Activated naive CD8-positive, alpha-beta T cell treated with anti-CD3 and anti-CD28 coated beads for 36 hours (primary cell): Measurements from ENCODE around the gene PARVG. TPM values are rescaled to one million over a fixed set of nuclear protein-coding genes. Genes with fewer than 3 reads are reported as not detected.
A peak's percentile ranks its signal among the peaks of the same experiment; 100 is the strongest.

Experiments used
- DNase-seq: peaks from one replicate; pipeline ENCODE4 v3.0.0; 2021
- H3K27ac Mint-ChIP-seq: one replicate; pipeline ENCODE4 v1.8.0; 2022; ENCODE audit warnings: mild to moderate bottlenecking, moderate library complexity, mixed read lengths
- H3K27me3 Mint-ChIP-seq: one replicate; pipeline ENCODE4 v1.8.0; 2022; ENCODE audit warnings: mild to moderate bottlenecking, mixed read lengths
- H3K36me3 Mint-ChIP-seq: one replicate; pipeline ENCODE4 v1.8.0; 2021; ENCODE audit warnings: mild to moderate bottlenecking, mixed read lengths
- H3K4me1 Mint-ChIP-seq: one replicate; pipeline ENCODE4 v1.8.0; 2021; ENCODE audit warnings: mixed read lengths
- H3K4me3 Mint-ChIP-seq: one replicate; pipeline ENCODE4 v1.8.0; 2022; ENCODE audit warnings: mild to moderate bottlenecking, moderate library complexity, mixed read lengths
- H3K9me3 Mint-ChIP-seq: one replicate; pipeline ENCODE4 v1.8.0; 2022; ENCODE audit warnings: mixed read lengths
- total RNA-seq, 2 experiments: library from RNA; stranded (reverse); gene quantifications; one replicate each; pipeline ENCODE4 v1.2.3, GENCODE V29; 2021

PARVG gene
- total RNA-seq, 2 experiments from 2014 or later: 68.7 to 72.9 TPM

GRCh38 chr22:44192816-44193534 lies 12.2 kb downstream of the PARVG start:
- H3K27ac Mint-ChIP-seq: peak overlapping the region; percentile 28
- H3K27me3 Mint-ChIP-seq: no peaks in the 10 kb centered on the region
- no peak for DNase-seq
- peaks cover 32% of the 10 kb centered on the region for H3K36me3 Mint-ChIP-seq
- H3K4me1 Mint-ChIP-seq: peaks cover 34% of the 10 kb centered on the region
- H3K4me3 Mint-ChIP-seq: peak overlapping the region; percentile 55
- H3K9me3 Mint-ChIP-seq: peaks cover 4% of the 10 kb centered on the region

GRCh38 chr22:44193535-44193891 lies 12.8 kb downstream of the PARVG start:
- no peak for DNase-seq
- Mint-ChIP-seq H3K27me3 (no peaks in the 10 kb centered on the region), H3K9me3 (peaks cover 4% of the 10 kb centered on the region), H3K27ac (peak overlapping the region; percentile 22), H3K36me3 (peaks cover 30% of the 10 kb centered on the region), H3K4me3 (peak overlapping the region; percentile 33), H3K4me1 (peaks cover 34% of the 10 kb centered on the region)

DNA sequence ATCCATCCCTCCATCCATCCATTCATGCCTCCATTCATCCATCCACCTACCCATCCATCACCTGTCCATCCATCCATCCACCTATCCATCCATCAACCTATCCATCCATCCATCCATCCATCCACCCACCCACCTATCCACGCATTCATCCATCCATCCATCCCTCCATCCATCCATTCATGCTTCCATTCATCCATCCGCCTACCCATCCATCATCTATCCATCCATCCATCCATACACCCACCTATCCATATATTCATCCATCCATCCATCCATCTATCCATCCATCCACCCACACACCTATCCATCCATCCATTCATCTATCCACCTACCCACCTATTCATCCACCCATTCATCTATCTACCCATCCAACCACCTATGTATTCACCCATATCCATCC lies 13.8 kb downstream of the PARVG start:
- Mint-ChIP-seq H3K4me3 (no peak overlapping the region), H3K36me3 (peaks cover 39% of the 10 kb centered on the region), H3K9me3 (peaks cover 4% of the 10 kb centered on the region)

DNA sequence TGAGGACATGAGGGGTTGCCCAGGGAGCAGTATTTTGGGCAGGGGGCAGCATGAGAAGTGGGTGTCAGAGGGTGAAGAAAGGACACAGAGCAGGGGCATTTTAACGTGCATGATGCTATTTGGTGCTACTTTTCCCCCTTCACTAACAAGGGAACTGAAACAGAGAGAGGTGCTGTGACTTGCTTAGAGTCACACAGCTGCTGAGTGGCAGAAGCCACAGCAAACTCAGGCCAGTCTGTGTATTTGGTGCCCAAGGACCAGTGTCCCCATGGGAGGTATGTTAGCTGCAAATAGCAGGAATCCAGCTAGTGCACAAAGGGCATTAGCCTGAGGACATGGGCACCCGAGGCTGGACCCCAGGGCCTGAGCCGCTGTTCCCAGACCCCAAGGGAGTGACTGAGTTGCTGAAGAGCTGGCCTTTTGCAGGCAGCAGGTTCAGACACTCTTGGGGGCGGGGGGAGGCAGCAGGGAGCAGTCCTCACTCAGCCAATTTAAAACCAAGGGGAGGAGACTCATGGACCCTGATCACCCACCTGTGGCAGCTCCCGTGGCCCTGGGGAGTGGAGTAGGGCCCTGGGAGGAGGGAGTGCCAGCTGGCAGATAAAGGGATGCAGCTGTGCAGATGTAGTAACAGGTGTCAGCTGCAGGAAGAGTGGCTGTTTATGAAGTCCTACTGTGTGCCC lies 14.6 kb downstream of the PARVG start:
- Mint-ChIP-seq H3K27ac (no peak overlapping the region), H3K36me3 (peaks cover 40% of the 10 kb centered on the region), H3K27me3 (no peaks in the 10 kb centered on the region), H3K9me3 (peaks cover 4% of the 10 kb centered on the region), H3K4me1 (peaks cover 39% of the 10 kb centered on the region), H3K4me3 (no peak overlapping the region)
- no peak for DNase-seq

More for the DNA sequence above, 13.8 kb downstream of the PARVG start:
- Mint-ChIP-seq H3K27ac (no peak overlapping the region), H3K27me3 (no peaks in the 10 kb centered on the region), H3K4me1 (peaks cover 36% of the 10 kb centered on the region)
- DNase-seq: no peak

DNA sequence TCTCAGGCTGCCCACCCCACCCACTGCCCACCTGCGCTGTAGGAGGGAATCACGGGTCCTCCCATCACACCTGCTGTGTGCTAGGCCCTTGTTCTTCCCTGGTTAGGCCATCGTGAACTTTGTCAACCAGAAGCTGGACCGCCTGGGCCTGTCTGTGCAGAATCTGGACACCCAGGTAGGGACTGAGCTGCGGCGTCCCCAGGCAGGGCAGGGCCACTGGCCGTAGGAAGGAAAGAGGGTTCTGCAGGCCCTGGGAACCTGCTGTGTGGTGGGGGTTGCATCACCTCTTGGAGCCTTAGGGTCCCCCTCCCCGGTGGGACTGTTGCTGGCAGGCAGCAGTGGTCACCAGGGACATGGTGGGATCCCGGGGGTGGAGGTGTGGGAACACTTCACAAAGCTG lies 15.5 kb downstream of the PARVG start:
- Mint-ChIP-seq H3K4me3 (no peak overlapping the region), H3K4me1 (peaks cover 37% of the 10 kb centered on the region), H3K36me3 (peaks cover 44% of the 10 kb centered on the region), H3K27ac (no peak overlapping the region), H3K9me3 (peaks cover 4% of the 10 kb centered on the region), H3K27me3 (no peaks in the 10 kb centered on the region)
- DNase-seq: no peak

- H3K27me3 Mint-ChIP-seq: no peaks in the 10 kb centered on the region
- H3K27ac Mint-ChIP-seq: no peak overlapping the region
- peaks cover 33% of the 10 kb centered on the region for H3K4me1 Mint-ChIP-seq
- peaks cover 4% of the 10 kb centered on the region for H3K9me3 Mint-ChIP-seq
- H3K36me3 Mint-ChIP-seq: peaks cover 42% of the 10 kb centered on the region
- no peak overlapping the region for H3K4me3 Mint-ChIP-seq
- no peak for DNase-seq
Measured at GRCh38 chr22:44196731-44197131, 16.0 kb downstream of the PARVG start.

GRCh38 chr22:44197271-44197670 lies 16.5 kb downstream of the PARVG start:
- Mint-ChIP-seq H3K36me3 (peaks cover 40% of the 10 kb centered on the region), H3K4me1 (peaks cover 31% of the 10 kb centered on the region), H3K27me3 (no peaks in the 10 kb centered on the region), H3K27ac (no peak overlapping the region), H3K9me3 (peaks cover 4% of the 10 kb centered on the region), H3K4me3 (no peak overlapping the region)
- DNase-seq: no peak

GRCh38 chr22:44199164-44199563 lies 18.4 kb downstream of the PARVG start:
- Mint-ChIP-seq H3K4me3 (no peak overlapping the region), H3K27ac (no peak overlapping the region), H3K9me3 (peaks cover 2% of the 10 kb centered on the region), H3K27me3 (no peaks in the 10 kb centered on the region), H3K36me3 (peaks cover 24% of the 10 kb centered on the region), H3K4me1 (peaks cover 18% of the 10 kb centered on the region)
- DNase-seq: no peak

DNA sequence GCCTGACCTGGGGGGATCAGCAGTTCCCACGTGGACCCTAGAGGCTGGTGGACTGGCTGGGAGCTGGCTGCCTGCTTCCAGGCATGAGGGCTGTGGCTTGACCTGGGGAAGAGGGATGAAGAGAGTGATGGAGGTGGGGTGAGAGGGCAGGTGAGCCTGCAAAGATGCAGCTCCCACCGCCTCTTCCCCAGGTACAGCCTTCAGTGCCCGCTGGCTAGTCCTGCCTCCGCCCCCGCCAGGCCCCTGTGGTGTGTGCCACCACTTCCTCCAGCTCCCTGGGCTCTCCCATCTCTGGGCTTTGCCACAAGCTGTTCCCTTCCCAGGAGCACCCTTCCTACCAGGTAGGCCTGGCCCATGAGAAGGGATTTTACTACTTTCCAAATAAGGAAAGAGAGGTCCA lies 19.1 kb downstream of the PARVG start:
- no peak for DNase-seq
- H3K27me3 Mint-ChIP-seq: no peaks in the 10 kb centered on the region
- peaks cover 17% of the 10 kb centered on the region for H3K36me3 Mint-ChIP-seq
- H3K4me3 Mint-ChIP-seq: no peak overlapping the region
- H3K9me3 Mint-ChIP-seq: no peaks in the 10 kb centered on the region
- H3K4me1 Mint-ChIP-seq: peaks cover 11% of the 10 kb centered on the region
- H3K27ac Mint-ChIP-seq: no peak overlapping the region

DNA sequence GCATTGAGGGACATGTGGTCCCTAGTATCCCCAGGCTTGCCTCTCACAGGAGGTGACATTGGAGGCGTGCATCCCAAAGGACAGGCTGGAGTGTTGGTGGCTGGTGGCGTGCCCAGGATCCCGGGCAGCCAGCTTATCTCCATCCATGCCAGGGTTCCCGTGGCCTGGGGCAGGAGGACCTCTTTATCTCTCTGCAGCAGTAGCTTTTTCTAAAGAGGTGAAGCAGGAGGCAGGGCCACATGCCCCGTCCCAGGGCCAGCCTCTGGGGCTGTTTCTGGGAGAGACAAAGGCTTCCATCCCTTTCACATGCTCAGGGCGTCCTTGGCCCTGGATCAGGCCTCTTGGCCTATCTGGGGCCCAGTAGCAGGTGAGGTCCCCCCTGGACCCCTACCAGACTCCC lies 19.7 kb downstream of the PARVG start:
- Mint-ChIP-seq H3K4me3 (no peak overlapping the region), H3K27me3 (no peaks in the 10 kb centered on the region), H3K27ac (no peak overlapping the region), H3K4me1 (peaks cover 7% of the 10 kb centered on the region), H3K36me3 (peaks cover 15% of the 10 kb centered on the region), H3K9me3 (no peaks in the 10 kb centered on the region)
- DNase-seq: no peak

DNA sequence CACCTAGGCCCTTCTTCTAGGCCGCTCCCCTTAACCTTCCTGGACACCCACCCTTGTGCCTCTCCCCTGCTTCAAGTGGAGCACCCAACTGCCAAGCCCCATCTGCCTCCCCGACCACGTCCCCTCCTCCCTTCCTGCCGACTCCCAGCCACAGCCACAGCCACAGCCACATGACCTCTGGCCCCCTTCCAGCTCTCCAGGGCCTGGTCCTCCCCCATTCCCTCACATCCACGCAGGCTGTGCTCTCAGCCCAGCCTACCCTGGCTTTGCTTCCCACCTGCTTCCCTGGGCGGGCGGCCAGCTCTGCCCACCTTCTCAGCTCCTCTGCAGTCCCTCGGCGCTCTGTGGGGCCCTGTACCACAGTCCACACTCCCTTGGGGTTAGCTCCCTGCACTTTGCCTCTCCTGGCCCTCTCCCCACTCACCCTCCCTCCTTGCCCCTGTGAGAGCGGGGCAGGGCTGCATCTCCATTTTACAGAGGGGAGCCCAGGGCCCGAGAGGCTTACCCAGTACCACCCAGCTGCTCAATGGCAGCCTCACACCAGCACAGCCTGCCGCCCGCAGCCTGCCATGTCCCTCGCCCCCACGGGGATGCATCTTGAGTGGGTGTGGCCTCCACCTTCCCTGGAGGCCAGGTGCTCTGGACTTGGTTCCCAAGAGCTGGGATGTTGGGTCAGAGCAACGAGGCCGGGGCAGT lies 20.3 kb downstream of the PARVG start:
- H3K4me1 Mint-ChIP-seq: peaks cover 7% of the 10 kb centered on the region
- H3K9me3 Mint-ChIP-seq: no peaks in the 10 kb centered on the region
- H3K4me3 Mint-ChIP-seq: no peak overlapping the region
- H3K27me3 Mint-ChIP-seq: no peaks in the 10 kb centered on the region
- no peak for DNase-seq
- H3K36me3 Mint-ChIP-seq: peaks cover 15% of the 10 kb centered on the region
- H3K27ac Mint-ChIP-seq: peak overlapping the region; percentile 34

DNA sequence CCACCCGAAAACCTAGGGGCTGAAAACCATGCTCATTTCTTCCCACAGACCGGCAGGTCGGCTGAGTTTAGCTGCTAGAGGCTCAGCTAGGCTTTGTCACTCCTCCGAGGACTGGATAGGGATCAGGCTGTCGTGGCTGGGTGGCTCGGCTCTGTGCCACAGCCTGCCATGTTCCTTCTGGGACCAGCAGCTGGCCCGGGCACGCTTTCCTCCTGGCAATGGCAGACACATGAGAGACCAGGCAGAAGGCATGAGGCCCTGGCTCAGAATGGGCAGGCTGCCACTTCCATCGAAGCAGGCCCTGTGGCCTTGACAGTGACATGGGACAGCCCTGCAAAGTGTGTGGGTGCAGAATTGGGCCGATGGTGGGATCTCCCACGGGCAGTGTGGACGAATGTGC lies 20.9 kb downstream of the PARVG start:
- H3K36me3 Mint-ChIP-seq: peaks cover 15% of the 10 kb centered on the region
- DNase-seq: no peak
- H3K27ac Mint-ChIP-seq: no peak overlapping the region

DNA sequence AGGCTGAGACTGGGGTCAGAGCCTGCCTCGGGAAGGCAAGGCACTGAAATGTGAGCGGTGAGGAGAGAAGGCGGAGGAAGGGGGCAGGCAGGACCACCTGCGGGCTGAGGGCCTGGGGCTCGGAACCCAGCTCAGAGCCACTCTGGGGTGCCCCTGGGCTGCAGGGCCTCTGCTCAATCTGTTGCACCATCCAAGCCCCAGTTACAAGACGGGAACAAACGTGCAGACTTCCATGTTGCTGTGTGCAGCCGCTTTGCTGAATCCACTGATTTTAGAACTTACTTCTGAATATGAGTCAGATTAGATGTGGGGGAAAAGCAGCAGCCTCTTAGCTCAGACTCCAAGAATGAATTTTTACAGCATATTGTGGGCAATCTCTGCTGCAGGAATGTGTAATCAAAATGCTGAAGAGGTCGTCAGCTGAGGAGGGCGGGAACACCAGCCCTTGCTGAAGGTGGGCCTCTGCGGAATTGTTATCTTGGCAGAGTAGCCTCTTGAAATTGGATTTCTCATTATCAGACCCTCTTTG lies 21.6 kb downstream of the PARVG start:
- Mint-ChIP-seq H3K36me3 (peaks cover 17% of the 10 kb centered on the region), H3K27me3 (no peaks in the 10 kb centered on the region), H3K4me3 (no peak overlapping the region), H3K9me3 (no peaks in the 10 kb centered on the region), H3K4me1 (peaks cover 7% of the 10 kb centered on the region), H3K27ac (no peak overlapping the region)
- DNase-seq: no peak

More for the DNA sequence above, 20.9 kb downstream of the PARVG start:
- no peaks in the 10 kb centered on the region for H3K9me3 Mint-ChIP-seq
- H3K4me3 Mint-ChIP-seq: no peak overlapping the region
- no peaks in the 10 kb centered on the region for H3K27me3 Mint-ChIP-seq
- H3K4me1 Mint-ChIP-seq: peaks cover 7% of the 10 kb centered on the region

DNA sequence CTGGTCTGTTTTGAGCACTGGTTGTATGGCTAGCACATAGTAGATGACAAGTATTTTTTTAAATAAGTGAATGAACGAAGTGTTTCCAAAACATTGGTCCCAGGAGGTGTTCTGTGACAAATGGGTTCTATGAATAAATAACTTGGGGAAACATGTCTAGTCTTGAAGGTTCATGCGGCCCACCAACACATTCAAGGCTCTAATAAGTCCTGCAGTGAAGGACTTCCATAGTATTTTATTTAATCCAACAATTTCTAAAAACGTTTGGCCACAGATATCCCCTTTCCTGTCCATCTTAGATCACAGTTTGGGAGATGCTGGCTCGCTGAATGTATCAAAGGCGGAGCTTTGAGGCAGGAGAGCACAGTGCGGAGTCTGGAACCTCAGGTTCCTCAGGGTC lies 22.5 kb downstream of the PARVG start:
- H3K27ac Mint-ChIP-seq: no peak overlapping the region

More for the DNA sequence above, 22.5 kb downstream of the PARVG start:
- no peak for DNase-seq
- H3K36me3 Mint-ChIP-seq: peaks cover 22% of the 10 kb centered on the region
- no peaks in the 10 kb centered on the region for H3K9me3 Mint-ChIP-seq
- peaks cover 9% of the 10 kb centered on the region for H3K4me1 Mint-ChIP-seq
- no peaks in the 10 kb centered on the region for H3K27me3 Mint-ChIP-seq
- H3K4me3 Mint-ChIP-seq: no peak overlapping the region
